LNCaP clone FGC (cell line): ENCODE data around the gene MATN1.

ENCODE experiments used
- DNase-seq: peaks from one replicate; pipeline ENCODE4 v3.0.0-alpha.2; 2011; ENCODE audit warnings: low read depth
- H3K4me3 ChIP-seq: 2 replicates; pipeline ENCODE4 v1.5.1; 2011; ENCODE audit warnings: mild to moderate bottlenecking, low read depth, low read length, control low read depth
- CTCF ChIP-seq: IDR thresholded peaks from 2 replicates; pipeline ENCODE4 v1.5.1; 2012; ENCODE audit warnings: mild to moderate bottlenecking; ENCODE audit not compliant: control insufficient read depth, insufficient read depth; ENCODE audit errors: extremely low read depth

Gene MATN1

GRCh38 chr1:30673395-30673794 is 50.0 kb downstream of the MATN1 start:
- no peak overlapping the region for H3K4me3 ChIP-seq
- DNase-seq, result no peak
- no peak for TF ChIP-seq CTCF

- no peak overlapping the region for H3K4me3 ChIP-seq
- DNase-seq, result no peak
- no peak for TF ChIP-seq CTCF
These were observed 50.7 kb downstream of the MATN1 start for GRCh38 chr1:30672661-30673060.

GRCh38 chr1:30670240-30671060 is 52.9 kb downstream of the MATN1 start:
- no peak overlapping the region for H3K4me3 ChIP-seq
- no peak for DNase-seq
- TF ChIP-seq CTCF, result no peak

- no peak for DNase-seq
These were observed 54.6 kb downstream of the MATN1 start for GRCh38 chr1:30668546-30669327.

GRCh38 chr1:30668024-30668423 is 55.4 kb downstream of the MATN1 start:
- H3K4me3 ChIP-seq, result no peak overlapping the region
- no peak for DNase-seq
- no peak for TF ChIP-seq CTCF

More at GRCh38 chr1:30668546-30669327, 54.6 kb downstream of the MATN1 start:
- no peak overlapping the region for H3K4me3 ChIP-seq
- TF ChIP-seq CTCF, result no peak

GRCh38 chr1:30666756-30667273 is 56.6 kb downstream of the MATN1 start:
- DNase-seq, result no peak
- TF ChIP-seq CTCF, result no peak
- no peak overlapping the region for H3K4me3 ChIP-seq
